Thyroid gland (tissue), 4 donors: ENCODE data around the gene DUSP22. TPM values are rescaled to one million over a fixed set of nuclear protein-coding genes. Genes with fewer than 3 reads are reported as not detected.

Experiments
- DNase-seq, 2 donors: peaks; one replicate each; pipeline ENCODE4 v3.0.0-alpha.2; 2019
- H3K27ac ChIP-seq, 3 donors: fragments of 200-600 bp; sonication (generic); 1 replicate in 2 of 3; 2 replicates in 1 of 3; pipeline ENCODE4 v1.5.1; 2016 to 2019; ENCODE audit warnings: mild to moderate bottlenecking in 1 of 3, moderate library complexity in 1 of 3
- H3K27me3 ChIP-seq: fragments of 200-600 bp; sonication (generic); one replicate; pipeline ENCODE4 v1.5.1; 2019
- H3K36me3 ChIP-seq, 2 donors: fragments of 200-600 bp; sonication (generic); one replicate each; pipeline ENCODE4 v1.5.1; 2016 to 2019
- H3K4me1 ChIP-seq, 2 donors: fragments of 200-600 bp; sonication (generic); one replicate each; pipeline ENCODE4 v1.5.1; 2017 to 2019
- H3K4me3 ChIP-seq, 3 donors: fragments of 200-600 bp; sonication (generic); replicated peaks in 1 of 3; 1 replicate in 2 of 3; 2 replicates in 1 of 3; pipeline ENCODE4 v1.5.1; 2016; ENCODE audit warnings: mild to moderate bottlenecking in 1 of 3
- H3K9me3 ChIP-seq: fragments of 200-600 bp; sonication (generic); one replicate; pipeline ENCODE4 v1.5.1; 2017
- POLR2A ChIP-seq, 2 donors: fragments of 450-650 bp; IDR thresholded peaks; one replicate each; pipeline ENCODE4 v1.6.1; 2017; ENCODE audit warnings: antibody characterized with exemption in 2 of 2, mild to moderate bottlenecking in 2 of 2, moderate library complexity in 1 of 2
- WGBS, 2 donors: methylation state at CpG; one replicate each; pipeline ENCODE4 v1.1.5; 2017; 5-methylcytosine and 5-hydroxymethylcytosine counted together
- intact Hi-C: fragments of 100-400 bp; cut with DNase I; formaldehyde crosslinking; loops from one replicate; pipeline ENCODE4 v1.15.1; 2023
- total RNA-seq, 4 donors: library from RNA; depleted of rRNA; stranded (reverse); fragments of >200 nt; gene quantifications; one replicate each; pipeline ENCODE4 v1.2.3, GENCODE V29; 2016
- TF ChIP-seq, protein P1 (sequence below), 6 experiments: fragments of 200-600 bp in 3 of 6; fragments of 450-650 bp in 3 of 6; sonication (generic) in 3 of 6; IDR thresholded peaks; one replicate each; pipeline ENCODE4 v1.5.1; 2016 to 2019; ENCODE audit warnings: antibody characterized with exemption in 6 of 6, mild to moderate bottlenecking in 2 of 6, inconsistent platforms in 1 of 6, moderate library complexity in 1 of 6

Gene DUSP22
- total RNA-seq, 4 donors from 2014 or later: 40.4 to 68.8 (median 59.4) TPM

GRCh38 chr6:293193-294174 lies 1.2 kb downstream of the DUSP22 start:
- intact Hi-C loops: no loop called here
- peak; percentile 25 to 36 for DNase-seq
- peak overlapping the region; percentile 94 to 96 (median 96) for H3K27ac ChIP-seq
- no peaks in the 10 kb centered on the region for H3K36me3 ChIP-seq
- no peaks in the 10 kb centered on the region for H3K9me3 ChIP-seq
- TF ChIP-seq, protein P1, sequence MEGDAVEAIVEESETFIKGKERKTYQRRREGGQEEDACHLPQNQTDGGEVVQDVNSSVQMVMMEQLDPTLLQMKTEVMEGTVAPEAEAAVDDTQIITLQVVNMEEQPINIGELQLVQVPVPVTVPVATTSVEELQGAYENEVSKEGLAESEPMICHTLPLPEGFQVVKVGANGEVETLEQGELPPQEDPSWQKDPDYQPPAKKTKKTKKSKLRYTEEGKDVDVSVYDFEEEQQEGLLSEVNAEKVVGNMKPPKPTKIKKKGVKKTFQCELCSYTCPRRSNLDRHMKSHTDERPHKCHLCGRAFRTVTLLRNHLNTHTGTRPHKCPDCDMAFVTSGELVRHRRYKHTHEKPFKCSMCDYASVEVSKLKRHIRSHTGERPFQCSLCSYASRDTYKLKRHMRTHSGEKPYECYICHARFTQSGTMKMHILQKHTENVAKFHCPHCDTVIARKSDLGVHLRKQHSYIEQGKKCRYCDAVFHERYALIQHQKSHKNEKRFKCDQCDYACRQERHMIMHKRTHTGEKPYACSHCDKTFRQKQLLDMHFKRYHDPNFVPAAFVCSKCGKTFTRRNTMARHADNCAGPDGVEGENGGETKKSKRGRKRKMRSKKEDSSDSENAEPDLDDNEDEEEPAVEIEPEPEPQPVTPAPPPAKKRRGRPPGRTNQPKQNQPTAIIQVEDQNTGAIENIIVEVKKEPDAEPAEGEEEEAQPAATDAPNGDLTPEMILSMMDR (IDR thresholded peaks at IDR 0.05): no peak
- TF ChIP-seq POLR2A (IDR thresholded peaks at IDR 0.05): no peak
- peaks cover 19 to 39% of the 10 kb centered on the region in 2 donors for H3K4me1 ChIP-seq
- WGBS, 2 donors: 43 to 50% methylated on average over 24 of the region's 24 CpGs
- peak overlapping the region; percentile 25 to 67 (median 54) for H3K4me3 ChIP-seq
- no peaks in the 10 kb centered on the region for H3K27me3 ChIP-seq

GRCh38 chr6:294656-295565 lies 2.6 kb downstream of the DUSP22 start:
- intact Hi-C loops: no loop called here
- Histone ChIP-seq H3K4me3 (no peak overlapping the region), H3K27ac (no peak overlapping the region), H3K9me3 (no peaks in the 10 kb centered on the region), H3K4me1 (peaks cover 26 to 51% of the 10 kb centered on the region in 2 donors), H3K27me3 (no peaks in the 10 kb centered on the region), H3K36me3 (no peaks in the 10 kb centered on the region)
- no peak for DNase-seq
- 87 to 89% methylated on average over 17 of the region's 17 CpGs for WGBS, 2 donors
- TF ChIP-seq, protein P1 (IDR thresholded peaks at IDR 0.05): no peak
- no peak for TF ChIP-seq POLR2A (IDR thresholded peaks at IDR 0.05)

DNA sequence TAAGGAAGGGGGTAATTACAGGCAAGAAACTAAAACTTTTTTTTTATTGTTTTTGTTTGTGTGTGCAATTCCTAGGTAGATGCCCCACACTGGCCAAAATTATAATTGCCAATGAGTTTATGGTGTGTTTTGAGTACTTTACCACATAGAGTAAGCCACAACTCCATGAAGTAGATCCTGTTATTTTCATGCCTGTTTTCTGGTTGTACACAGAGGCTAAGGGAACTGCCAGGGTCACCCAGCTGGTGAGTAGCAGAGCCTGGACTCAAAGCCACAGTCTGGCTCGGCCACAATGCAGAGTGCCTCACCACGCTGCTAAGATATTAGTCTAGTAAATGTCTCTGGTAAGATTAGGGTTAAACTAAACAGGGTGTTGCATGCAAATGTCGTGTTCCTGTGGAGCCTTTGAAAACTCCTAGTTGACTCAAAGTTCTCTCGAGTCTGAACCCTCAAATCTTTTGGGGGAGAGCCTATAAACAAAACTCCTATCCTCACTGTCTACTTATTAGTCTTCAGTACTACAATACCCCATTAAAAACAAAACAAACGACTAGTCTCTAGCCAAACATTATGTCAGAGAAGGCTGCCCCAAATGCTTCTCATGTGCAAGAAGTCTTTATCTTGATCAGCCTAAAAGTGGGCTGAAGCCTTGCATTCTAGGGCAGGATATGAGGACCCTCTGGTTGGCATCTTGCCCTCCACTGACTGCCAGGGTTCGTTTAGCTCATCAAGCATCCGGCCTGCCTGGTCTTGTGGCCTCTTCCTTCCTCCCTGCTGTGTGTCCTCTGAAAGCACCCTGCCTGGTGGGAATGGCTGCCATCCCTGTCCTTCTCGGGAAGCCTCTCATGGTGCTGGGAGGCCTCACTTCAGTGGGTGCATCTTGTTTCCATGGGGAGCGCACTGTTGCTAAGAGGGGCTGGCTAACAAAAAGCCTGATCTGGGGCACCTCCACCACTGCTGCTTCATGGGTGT lies 4.2 kb downstream of the DUSP22 start:
- Histone ChIP-seq H3K36me3 (no peaks in the 10 kb centered on the region), H3K27me3 (no peaks in the 10 kb centered on the region), H3K4me3 (no peak overlapping the region), H3K9me3 (no peaks in the 10 kb centered on the region), H3K4me1 (peaks cover 21 to 46% of the 10 kb centered on the region in 2 donors), H3K27ac (peak overlapping the region in 2 of 3 donors; percentile 7 to 35)
- peak in 1 of 2 donors; percentile 23 for DNase-seq
- intact Hi-C loops: no loop called here
- 54 to 56% methylated on average over 9 of the region's 9 CpGs for WGBS, 2 donors
- TF ChIP-seq, protein P1 (IDR thresholded peaks at IDR 0.05): no peak
- TF ChIP-seq POLR2A (IDR thresholded peaks at IDR 0.05): no peak

- Histone ChIP-seq H3K4me1 (peaks cover 20 to 45% of the 10 kb centered on the region in 2 donors), H3K27ac (peak overlapping the region in 2 of 3 donors; percentile 3), H3K36me3 (no peaks in the 10 kb centered on the region), H3K4me3 (no peak overlapping the region), H3K9me3 (no peaks in the 10 kb centered on the region), H3K27me3 (no peaks in the 10 kb centered on the region)
- DNase-seq: no peak
- TF ChIP-seq, protein P1 (IDR thresholded peaks at IDR 0.05): no peak
- TF ChIP-seq POLR2A (IDR thresholded peaks at IDR 0.05): no peak
- WGBS, 2 donors: 68 to 70% methylated on average over 6 of the region's 6 CpGs
- intact Hi-C loops: no loop called here
Observed at GRCh38 chr6:297571-298232, 5.4 kb downstream of the DUSP22 start.
